WTC11 (cell line): Measurements from ENCODE around the gene RCBTB2. TPM values are rescaled to one million over a fixed set of nuclear protein-coding genes. Genes with fewer than 3 reads are reported as not detected.

Source experiments
- ATAC-seq: fragments of 200-7000 bp; cut with Tn5 transposase; 2 replicates; pipeline ENCODE4 v1.10.0; 2021; ENCODE audit warnings: mild to moderate bottlenecking, moderate library complexity
- CTCF ChIA-PET: fragments of 300-600 bp; sonication (Branson Sonifier 250); formaldehyde crosslinking; loops from one replicate; lab custom pipeline; 2021; ENCODE audit warnings: antibody characterized with exemption; lab: Charles Lee
- POLR2A ChIA-PET: fragments of 350-600 bp; sonication (Branson Sonifier 250); formaldehyde crosslinking; loops from one replicate; lab custom pipeline; 2021; ENCODE audit warnings: antibody characterized with exemption; lab: Charles Lee
- DNase-seq: peaks from one replicate; pipeline ENCODE4 v3.0.0; 2021; ENCODE audit warnings: low spot score
- H3K27ac Mint-ChIP-seq: 2 replicates; pipeline ENCODE4 v1.8.0; 2021; ENCODE audit warnings: mixed read lengths
- H3K27me3 Mint-ChIP-seq: 2 replicates; pipeline ENCODE4 v1.8.0; 2021; ENCODE audit warnings: low read depth, mild to moderate bottlenecking, moderate library complexity, mixed read lengths
- H3K36me3 Mint-ChIP-seq: 2 replicates; pipeline ENCODE4 v1.8.0; 2021; ENCODE audit warnings: mixed read lengths
- H3K4me1 Mint-ChIP-seq: 2 replicates; pipeline ENCODE4 v1.8.0; 2022; ENCODE audit warnings: mixed read lengths
- H3K4me3 Mint-ChIP-seq: 2 replicates; pipeline ENCODE4 v1.8.0; 2021; ENCODE audit warnings: mild to moderate bottlenecking, moderate library complexity, mixed read lengths
- H3K9me3 Mint-ChIP-seq: 2 replicates; pipeline ENCODE4 v1.8.0; 2021; ENCODE audit warnings: mixed read lengths
- ATF1 ChIP-seq: sonication (generic); formaldehyde crosslinking; IDR thresholded peaks from 2 replicates; pipeline ENCODE4 v1.8.1; 2023; ENCODE audit warnings: mild to moderate bottlenecking, moderate library complexity, missing genetic modification reagents
- CREB1 ChIP-seq: sonication (generic); formaldehyde crosslinking; IDR thresholded peaks from 2 replicates; pipeline ENCODE4 v1.8.0; 2023; ENCODE audit warnings: mild to moderate bottlenecking, missing genetic modification reagents
- KAT7 ChIP-seq: sonication (generic); formaldehyde crosslinking; IDR thresholded peaks from 2 replicates; pipeline ENCODE4 v1.8.1; 2023; ENCODE audit warnings: missing genetic modification reagents, mild to moderate bottlenecking, borderline replicate concordance
- NR1H2 ChIP-seq: sonication (generic); formaldehyde crosslinking; IDR thresholded peaks from 2 replicates; pipeline ENCODE4 v1.9.0; 2021; ENCODE audit warnings: mild to moderate bottlenecking, moderate library complexity, missing genetic modification reagents
- SMAD3 ChIP-seq: sonication (generic); formaldehyde crosslinking; IDR thresholded peaks from 2 replicates; pipeline ENCODE4 v1.8.0; 2022; ENCODE audit warnings: missing genetic modification reagents, mild to moderate bottlenecking, borderline replicate concordance
- SOX15 ChIP-seq: fragments of 250-450 bp; sonication (Bioruptor Pico); IDR thresholded peaks from 2 replicates; pipeline ENCODE4 v1.9.0; 2021; ENCODE audit warnings: mild to moderate bottlenecking
- TP53 ChIP-seq: sonication (generic); formaldehyde crosslinking; IDR thresholded peaks from 2 replicates; pipeline ENCODE4 v1.8.1; 2023; ENCODE audit warnings: mild to moderate bottlenecking, missing genetic modification reagents
- ZNF219 ChIP-seq: sonication (generic); formaldehyde crosslinking; IDR thresholded peaks from 2 replicates; pipeline ENCODE4 v1.8.0; 2023; ENCODE audit warnings: missing genetic modification reagents, mild to moderate bottlenecking, borderline replicate concordance
- ZNF423 ChIP-seq: fragments of 250-450 bp; sonication (Bioruptor Pico); IDR thresholded peaks from 2 replicates; pipeline ENCODE4 v2.1.2; 2022; ENCODE audit warnings: mild to moderate bottlenecking, moderate library complexity
- total RNA-seq: library from RNA; stranded (reverse); gene quantifications from 3 replicates; pipeline ENCODE4 v1.2.3, GENCODE V29; 2021
- TF ChIP-seq, protein P1 (sequence below): sonication (generic); formaldehyde crosslinking; IDR thresholded peaks from 2 replicates; pipeline ENCODE4 v1.8.1; 2023; ENCODE audit warnings: mild to moderate bottlenecking, missing genetic modification reagents
- TF ChIP-seq, protein P2 (sequence below): sonication (generic); formaldehyde crosslinking; IDR thresholded peaks from 2 replicates; pipeline ENCODE4 v1.8.1; 2022; ENCODE audit warnings: mild to moderate bottlenecking, missing genetic modification reagents, moderate library complexity, borderline replicate concordance
- TF ChIP-seq, protein P3 (sequence below): sonication (generic); formaldehyde crosslinking; IDR thresholded peaks from 2 replicates; pipeline ENCODE4 v1.8.0; 2023; ENCODE audit warnings: missing genetic modification reagents, mild to moderate bottlenecking, borderline replicate concordance
- TF ChIP-seq, protein P4 (sequence below): sonication (generic); formaldehyde crosslinking; IDR thresholded peaks from 2 replicates; pipeline ENCODE4 v1.8.0; 2022; ENCODE audit warnings: mild to moderate bottlenecking, missing genetic modification reagents
- TF ChIP-seq, protein P5 (sequence below): sonication (generic); formaldehyde crosslinking; IDR thresholded peaks from 2 replicates; pipeline ENCODE4 v1.8.1; 2022; ENCODE audit warnings: missing genetic modification reagents, borderline replicate concordance
- TF ChIP-seq, protein P6 (sequence below): sonication (generic); formaldehyde crosslinking; IDR thresholded peaks from 2 replicates; pipeline ENCODE4 v1.8.1; 2022; ENCODE audit warnings: mild to moderate bottlenecking, moderate library complexity, missing genetic modification reagents
- TF ChIP-seq, protein P7 (sequence below): sonication (generic); formaldehyde crosslinking; conservative IDR thresholded peaks from 2 replicates; pipeline ENCODE4 v1.8.1; 2022; ENCODE audit warnings: mild to moderate bottlenecking, missing genetic modification reagents
- TF ChIP-seq, protein P8 (sequence below): sonication (generic); formaldehyde crosslinking; IDR thresholded peaks from 2 replicates; pipeline ENCODE4 v1.8.1; 2023; ENCODE audit warnings: mild to moderate bottlenecking, missing genetic modification reagents, moderate library complexity

Gene RCBTB2
- total RNA-seq, 1 experiment from 2014 or later: 6.6 TPM

DNA sequence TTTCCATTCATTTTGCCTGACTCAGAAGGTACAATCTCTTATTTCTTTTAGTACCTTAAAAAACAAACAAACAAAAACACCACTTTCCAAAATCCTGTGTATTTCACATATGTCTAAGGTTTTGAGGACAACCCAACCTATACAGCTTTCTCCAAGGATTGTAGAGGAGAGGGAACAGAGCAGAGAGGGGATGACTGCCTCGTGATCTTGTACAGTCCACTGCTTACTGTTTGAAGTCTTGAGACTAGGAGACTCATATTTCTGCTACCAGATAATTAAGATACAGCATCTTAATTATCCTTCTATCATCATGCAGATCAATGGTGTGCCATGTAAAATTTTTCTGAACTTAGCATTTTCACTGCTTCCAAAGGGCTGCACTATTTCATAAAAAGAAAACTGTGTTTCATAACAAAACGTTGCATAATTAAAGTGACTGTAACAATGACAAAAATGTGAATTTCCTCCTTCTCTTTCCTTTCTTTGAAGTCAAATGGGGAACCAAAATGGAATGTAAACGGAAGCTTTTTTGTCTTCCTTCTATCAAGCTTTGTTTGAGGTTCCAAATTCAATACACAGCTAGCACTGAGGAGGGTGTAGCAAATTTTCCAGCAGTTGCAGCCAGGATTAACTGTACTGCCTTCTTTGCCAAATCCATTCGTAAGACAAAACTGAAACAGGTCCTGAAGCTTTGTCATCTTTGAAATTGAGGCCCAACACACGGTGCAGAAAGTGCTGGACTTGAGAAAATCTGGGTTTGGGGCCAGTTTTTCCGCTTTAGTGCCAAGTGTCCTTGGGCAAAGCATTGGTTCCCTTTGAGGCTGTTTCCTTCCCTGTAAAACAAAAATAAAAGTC lies 34.9 kb upstream of the RCBTB2 start:
- DNase-seq (no peak), ATAC-seq (no peak)
- Mint-ChIP-seq H3K4me3 (no peak overlapping the region), H3K9me3 (0 out of 2 replicates have a peak, but pooled peaks cover 4% of the 10 kb centered on the region), H3K27me3 (no peaks in the 10 kb centered on the region), H3K27ac (no peak overlapping the region), H3K4me1 (peaks cover 19% of the 10 kb centered on the region), H3K36me3 (no peaks in the 10 kb centered on the region)
- ChIA-PET CTCF (no interaction called here), POLR2A (no interaction called here)
- no peak for TF ChIP-seq NR1H2
- no peak for TF ChIP-seq ZNF219
- no peak for TF ChIP-seq CREB1 (CRISPR knock-in tag)
- TF ChIP-seq, protein P1, sequence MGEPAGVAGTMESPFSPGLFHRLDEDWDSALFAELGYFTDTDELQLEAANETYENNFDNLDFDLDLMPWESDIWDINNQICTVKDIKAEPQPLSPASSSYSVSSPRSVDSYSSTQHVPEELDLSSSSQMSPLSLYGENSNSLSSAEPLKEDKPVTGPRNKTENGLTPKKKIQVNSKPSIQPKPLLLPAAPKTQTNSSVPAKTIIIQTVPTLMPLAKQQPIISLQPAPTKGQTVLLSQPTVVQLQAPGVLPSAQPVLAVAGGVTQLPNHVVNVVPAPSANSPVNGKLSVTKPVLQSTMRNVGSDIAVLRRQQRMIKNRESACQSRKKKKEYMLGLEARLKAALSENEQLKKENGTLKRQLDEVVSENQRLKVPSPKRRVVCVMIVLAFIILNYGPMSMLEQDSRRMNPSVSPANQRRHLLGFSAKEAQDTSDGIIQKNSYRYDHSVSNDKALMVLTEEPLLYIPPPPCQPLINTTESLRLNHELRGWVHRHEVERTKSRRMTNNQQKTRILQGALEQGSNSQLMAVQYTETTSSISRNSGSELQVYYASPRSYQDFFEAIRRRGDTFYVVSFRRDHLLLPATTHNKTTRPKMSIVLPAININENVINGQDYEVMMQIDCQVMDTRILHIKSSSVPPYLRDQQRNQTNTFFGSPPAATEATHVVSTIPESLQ (CRISPR knock-in tag): no peak
- TF ChIP-seq SMAD3: no peak
- TF ChIP-seq, protein P2, sequence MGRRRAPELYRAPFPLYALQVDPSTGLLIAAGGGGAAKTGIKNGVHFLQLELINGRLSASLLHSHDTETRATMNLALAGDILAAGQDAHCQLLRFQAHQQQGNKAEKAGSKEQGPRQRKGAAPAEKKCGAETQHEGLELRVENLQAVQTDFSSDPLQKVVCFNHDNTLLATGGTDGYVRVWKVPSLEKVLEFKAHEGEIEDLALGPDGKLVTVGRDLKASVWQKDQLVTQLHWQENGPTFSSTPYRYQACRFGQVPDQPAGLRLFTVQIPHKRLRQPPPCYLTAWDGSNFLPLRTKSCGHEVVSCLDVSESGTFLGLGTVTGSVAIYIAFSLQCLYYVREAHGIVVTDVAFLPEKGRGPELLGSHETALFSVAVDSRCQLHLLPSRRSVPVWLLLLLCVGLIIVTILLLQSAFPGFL: no peak
- TF ChIP-seq, protein P3, sequence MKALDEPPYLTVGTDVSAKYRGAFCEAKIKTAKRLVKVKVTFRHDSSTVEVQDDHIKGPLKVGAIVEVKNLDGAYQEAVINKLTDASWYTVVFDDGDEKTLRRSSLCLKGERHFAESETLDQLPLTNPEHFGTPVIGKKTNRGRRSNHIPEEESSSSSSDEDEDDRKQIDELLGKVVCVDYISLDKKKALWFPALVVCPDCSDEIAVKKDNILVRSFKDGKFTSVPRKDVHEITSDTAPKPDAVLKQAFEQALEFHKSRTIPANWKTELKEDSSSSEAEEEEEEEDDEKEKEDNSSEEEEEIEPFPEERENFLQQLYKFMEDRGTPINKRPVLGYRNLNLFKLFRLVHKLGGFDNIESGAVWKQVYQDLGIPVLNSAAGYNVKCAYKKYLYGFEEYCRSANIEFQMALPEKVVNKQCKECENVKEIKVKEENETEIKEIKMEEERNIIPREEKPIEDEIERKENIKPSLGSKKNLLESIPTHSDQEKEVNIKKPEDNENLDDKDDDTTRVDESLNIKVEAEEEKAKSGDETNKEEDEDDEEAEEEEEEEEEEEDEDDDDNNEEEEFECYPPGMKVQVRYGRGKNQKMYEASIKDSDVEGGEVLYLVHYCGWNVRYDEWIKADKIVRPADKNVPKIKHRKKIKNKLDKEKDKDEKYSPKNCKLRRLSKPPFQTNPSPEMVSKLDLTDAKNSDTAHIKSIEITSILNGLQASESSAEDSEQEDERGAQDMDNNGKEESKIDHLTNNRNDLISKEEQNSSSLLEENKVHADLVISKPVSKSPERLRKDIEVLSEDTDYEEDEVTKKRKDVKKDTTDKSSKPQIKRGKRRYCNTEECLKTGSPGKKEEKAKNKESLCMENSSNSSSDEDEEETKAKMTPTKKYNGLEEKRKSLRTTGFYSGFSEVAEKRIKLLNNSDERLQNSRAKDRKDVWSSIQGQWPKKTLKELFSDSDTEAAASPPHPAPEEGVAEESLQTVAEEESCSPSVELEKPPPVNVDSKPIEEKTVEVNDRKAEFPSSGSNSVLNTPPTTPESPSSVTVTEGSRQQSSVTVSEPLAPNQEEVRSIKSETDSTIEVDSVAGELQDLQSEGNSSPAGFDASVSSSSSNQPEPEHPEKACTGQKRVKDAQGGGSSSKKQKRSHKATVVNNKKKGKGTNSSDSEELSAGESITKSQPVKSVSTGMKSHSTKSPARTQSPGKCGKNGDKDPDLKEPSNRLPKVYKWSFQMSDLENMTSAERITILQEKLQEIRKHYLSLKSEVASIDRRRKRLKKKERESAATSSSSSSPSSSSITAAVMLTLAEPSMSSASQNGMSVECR (CRISPR knock-in tag): no peak
- TF ChIP-seq KAT7 (CRISPR knock-in tag): no peak
- TF ChIP-seq SOX15: no peak
- TF ChIP-seq, protein P4, sequence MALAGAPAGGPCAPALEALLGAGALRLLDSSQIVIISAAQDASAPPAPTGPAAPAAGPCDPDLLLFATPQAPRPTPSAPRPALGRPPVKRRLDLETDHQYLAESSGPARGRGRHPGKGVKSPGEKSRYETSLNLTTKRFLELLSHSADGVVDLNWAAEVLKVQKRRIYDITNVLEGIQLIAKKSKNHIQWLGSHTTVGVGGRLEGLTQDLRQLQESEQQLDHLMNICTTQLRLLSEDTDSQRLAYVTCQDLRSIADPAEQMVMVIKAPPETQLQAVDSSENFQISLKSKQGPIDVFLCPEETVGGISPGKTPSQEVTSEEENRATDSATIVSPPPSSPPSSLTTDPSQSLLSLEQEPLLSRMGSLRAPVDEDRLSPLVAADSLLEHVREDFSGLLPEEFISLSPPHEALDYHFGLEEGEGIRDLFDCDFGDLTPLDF (CRISPR knock-in tag): no peak
- TF ChIP-seq ZNF423 (CRISPR knock-in tag): no peak
- TF ChIP-seq, protein P5, sequence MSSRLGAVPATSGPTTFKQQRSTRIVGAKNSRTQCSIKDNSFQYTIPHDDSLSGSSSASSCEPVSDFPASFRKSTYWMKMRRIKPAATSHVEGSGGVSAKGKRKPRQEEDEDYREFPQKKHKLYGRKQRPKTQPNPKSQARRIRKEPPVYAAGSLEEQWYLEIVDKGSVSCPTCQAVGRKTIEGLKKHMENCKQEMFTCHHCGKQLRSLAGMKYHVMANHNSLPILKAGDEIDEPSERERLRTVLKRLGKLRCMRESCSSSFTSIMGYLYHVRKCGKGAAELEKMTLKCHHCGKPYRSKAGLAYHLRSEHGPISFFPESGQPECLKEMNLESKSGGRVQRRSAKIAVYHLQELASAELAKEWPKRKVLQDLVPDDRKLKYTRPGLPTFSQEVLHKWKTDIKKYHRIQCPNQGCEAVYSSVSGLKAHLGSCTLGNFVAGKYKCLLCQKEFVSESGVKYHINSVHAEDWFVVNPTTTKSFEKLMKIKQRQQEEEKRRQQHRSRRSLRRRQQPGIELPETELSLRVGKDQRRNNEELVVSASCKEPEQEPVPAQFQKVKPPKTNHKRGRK: no peak
- TF ChIP-seq TP53 (CRISPR knock-in tag): no peak
- TF ChIP-seq, protein P6, sequence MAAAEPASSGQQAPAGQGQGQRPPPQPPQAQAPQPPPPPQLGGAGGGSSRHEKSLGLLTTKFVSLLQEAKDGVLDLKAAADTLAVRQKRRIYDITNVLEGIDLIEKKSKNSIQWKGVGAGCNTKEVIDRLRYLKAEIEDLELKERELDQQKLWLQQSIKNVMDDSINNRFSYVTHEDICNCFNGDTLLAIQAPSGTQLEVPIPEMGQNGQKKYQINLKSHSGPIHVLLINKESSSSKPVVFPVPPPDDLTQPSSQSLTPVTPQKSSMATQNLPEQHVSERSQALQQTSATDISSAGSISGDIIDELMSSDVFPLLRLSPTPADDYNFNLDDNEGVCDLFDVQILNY: no peak
- TF ChIP-seq, protein P7, sequence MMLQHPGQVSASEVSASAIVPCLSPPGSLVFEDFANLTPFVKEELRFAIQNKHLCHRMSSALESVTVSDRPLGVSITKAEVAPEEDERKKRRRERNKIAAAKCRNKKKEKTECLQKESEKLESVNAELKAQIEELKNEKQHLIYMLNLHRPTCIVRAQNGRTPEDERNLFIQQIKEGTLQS: no peak
- no peak for TF ChIP-seq ATF1 (CRISPR knock-in tag)
- TF ChIP-seq, protein P8, sequence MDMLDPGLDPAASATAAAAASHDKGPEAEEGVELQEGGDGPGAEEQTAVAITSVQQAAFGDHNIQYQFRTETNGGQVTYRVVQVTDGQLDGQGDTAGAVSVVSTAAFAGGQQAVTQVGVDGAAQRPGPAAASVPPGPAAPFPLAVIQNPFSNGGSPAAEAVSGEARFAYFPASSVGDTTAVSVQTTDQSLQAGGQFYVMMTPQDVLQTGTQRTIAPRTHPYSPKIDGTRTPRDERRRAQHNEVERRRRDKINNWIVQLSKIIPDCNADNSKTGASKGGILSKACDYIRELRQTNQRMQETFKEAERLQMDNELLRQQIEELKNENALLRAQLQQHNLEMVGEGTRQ (CRISPR knock-in tag): no peak
